GM12892 (cell line): ENCODE data around the gene CXCR5.

Experiments used
- POLR2A ChIP-seq: IDR thresholded peaks from 2 replicates; pipeline ENCODE4 v1.6.1; 2011; ENCODE audit warnings: low read depth, low read length, control low read depth
- POLR2AphosphoS5 ChIP-seq: IDR thresholded peaks from 2 replicates; pipeline ENCODE4 v1.6.1; 2011; ENCODE audit warnings: low read depth, low read length, control low read depth
- TAF1 ChIP-seq: IDR thresholded peaks from 2 replicates; pipeline ENCODE4 v1.6.1; 2011; ENCODE audit warnings: low read depth, mild to moderate bottlenecking, control low read depth, low read length, borderline replicate concordance

DNA sequence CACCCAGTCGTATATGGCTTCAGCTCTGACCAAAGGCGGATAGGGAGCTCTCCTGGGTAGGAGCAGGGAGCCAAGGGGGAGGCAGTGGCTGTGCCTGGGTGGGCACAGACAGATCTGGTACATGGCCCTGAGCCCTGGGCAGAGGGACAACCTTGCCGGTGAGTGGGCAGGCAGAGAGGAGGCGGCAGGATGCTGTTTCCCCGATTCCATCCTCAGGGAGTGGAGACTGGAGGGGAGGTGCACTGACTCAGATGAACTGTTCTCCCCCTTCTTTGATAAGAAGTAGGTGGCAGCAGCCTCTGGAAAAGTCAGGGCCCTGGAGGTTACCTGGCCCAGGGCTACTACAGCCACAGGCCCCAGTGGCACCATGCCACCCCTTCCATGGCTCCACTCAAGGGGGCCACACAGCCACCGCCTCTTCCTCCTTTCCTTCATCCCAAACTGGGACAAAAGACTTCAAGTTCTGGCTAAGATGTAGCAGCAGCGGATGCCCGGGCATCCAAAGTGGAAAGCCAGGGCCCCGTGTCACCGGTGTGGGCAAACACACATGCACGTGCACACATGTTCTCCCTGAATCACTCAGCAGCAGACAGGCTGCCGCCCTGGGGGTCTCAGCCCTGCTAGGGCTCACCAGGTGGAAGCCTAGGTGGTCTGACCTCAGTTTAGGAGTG, 13.4 kb downstream of the CXCR5 start:
- TF ChIP-seq POLR2A (no peak), TAF1 (no peak), POLR2AphosphoS5 (no peak)
